Measurements from ENCODE around the gene GMPR2. TPM values are rescaled to one million over a fixed set of nuclear protein-coding genes. Genes with fewer than 3 reads are reported as not detected.
A peak's percentile ranks its signal among the peaks of the same experiment; 100 is the strongest.

GMPR2 gene
- total and polyA plus RNA-seq, 2 experiments from 2014 or later = 60.6 to 70.6 TPM

GRCh38 chr14:24204163-24205146 lies 28.3 kb upstream of the GMPR2 start:
- Histone ChIP-seq H3K4me2 (no peak overlapping the region), H3K36me3 (ENCODE audit: insufficient read depth) (peaks cover 17% of the 10 kb centered on the region), H4K20me1 (replicated peaks; ENCODE audit: insufficient read depth) (no peaks in the 10 kb centered on the region; the same call in 1 of the 2 replicates), H3K4me3 (no peak overlapping the region), H3K27ac (ENCODE audit: low read depth) (no peak overlapping the region), H3K79me2 (replicated peaks; ENCODE audit: insufficient read depth) (0 out of 2 replicates have a peak, but pooled peaks cover 4% of the 10 kb centered on the region), H3K9me2 (ENCODE audit: insufficient read depth) (no peaks in the 10 kb centered on the region), H3F3A (replicated peaks; ENCODE audit: low read depth) (peaks cover 3% of the 10 kb centered on the region), H3K27me3 (ENCODE audit: insufficient read depth) (no peaks in the 10 kb centered on the region), H3K4me1 (ENCODE audit: insufficient read depth) (peaks cover 10% of the 10 kb centered on the region; the same call in 1 of the 2 replicates), H2AFZ (no peak overlapping the region)
- peaks cover 16% of the 10 kb centered on the region for H3K27me3 Mint-ChIP-seq (ENCODE audit: insufficient read depth, low read depth, poor library complexity)
- peaks cover 84% of the 10 kb centered on the region for H3K36me3 Mint-ChIP-seq (ENCODE audit: low read depth)
- peaks cover 29% of the 10 kb centered on the region for H3K9me3 Mint-ChIP-seq
- DNase-seq (ENCODE audit: low spot score) (no peak), ATAC-seq (no peak)
- TF ChIP-seq EZH2 (IDR thresholded peaks at IDR 0.05; ENCODE audit: low read depth, unreplicated experiment) (no peak), NANOG (IDR thresholded peaks at IDR 0.05; ENCODE audit: borderline replicate concordance) (no peak), ETS1 (IDR thresholded peaks at IDR 0.05) (no peak), POLR2AphosphoS5 (IDR thresholded peaks at IDR 0.05; ENCODE audit: low read depth) (no peak)
- H3K4me3 Mint-ChIP-seq = no peak overlapping the region; the same call in 2 of the 3 replicates
- peak overlapping the region; percentile 54; the same call in 1 of the 2 replicates for H3K27ac Mint-ChIP-seq
- peaks cover 25% of the 10 kb centered on the region for H3K4me1 Mint-ChIP-seq

GRCh38 chr14:24206260-24207103 lies 26.2 kb upstream of the GMPR2 start:
- peaks cover 23% of the 10 kb centered on the region for H3K4me1 Mint-ChIP-seq
- H4K20me1 ChIP-seq (replicated peaks; ENCODE audit: insufficient read depth) = no peaks in the 10 kb centered on the region; the same call in 1 of the 2 replicates
- H3K4me3 Mint-ChIP-seq = no peak overlapping the region; the same call in 2 of the 3 replicates
- H3K36me3 Mint-ChIP-seq (ENCODE audit: low read depth) = peaks cover 82% of the 10 kb centered on the region
- no peaks in the 10 kb centered on the region for H3K79me2 ChIP-seq (replicated peaks; ENCODE audit: insufficient read depth)
- H3K4me1 ChIP-seq (ENCODE audit: insufficient read depth) = peaks cover 10% of the 10 kb centered on the region; the same call in 1 of the 2 replicates
- H3K4me2 ChIP-seq = no peak overlapping the region
- H3K27ac ChIP-seq (ENCODE audit: low read depth) = no peak overlapping the region
- H3F3A ChIP-seq (replicated peaks; ENCODE audit: low read depth) = peaks cover 2% of the 10 kb centered on the region
- H3K36me3 ChIP-seq (ENCODE audit: insufficient read depth) = peaks cover 13% of the 10 kb centered on the region
- peaks cover 8% of the 10 kb centered on the region for H3K27me3 Mint-ChIP-seq (ENCODE audit: insufficient read depth, low read depth, poor library complexity)
- peaks cover 12% of the 10 kb centered on the region for H3K9me3 Mint-ChIP-seq
- DNase-seq (ENCODE audit: low spot score) = no peak
- H3K27me3 ChIP-seq (ENCODE audit: insufficient read depth) = no peaks in the 10 kb centered on the region
- no peak overlapping the region for H3K27ac Mint-ChIP-seq
- H3K9me2 ChIP-seq (ENCODE audit: insufficient read depth) = no peaks in the 10 kb centered on the region
- no peak for ATAC-seq
- no peak overlapping the region for H2AFZ ChIP-seq
- H3K4me3 ChIP-seq = no peak overlapping the region
- TF ChIP-seq STAT1 (IDR thresholded peaks at IDR 0.05; ENCODE audit: unreplicated experiment) (no peak), REST (IDR thresholded peaks at IDR 0.05; ENCODE audit: unreplicated experiment) (no peak), ETS1 (IDR thresholded peaks at IDR 0.05) (no peak), CTCF (conservative IDR thresholded peaks at IDR 0.05; ENCODE audit: low read depth in 2 of 2) (no peak), ZNF114 (CRISPR knock-in tag; IDR thresholded peaks at IDR 0.05) (no peak), JUNB (IDR thresholded peaks at IDR 0.05; ENCODE audit: unreplicated experiment) (no peak)
